A549 (cell line): Measurements from ENCODE around the gene HSFX1. TPM values are rescaled to one million over a fixed set of nuclear protein-coding genes. Genes with fewer than 3 reads are reported as not detected.
A peak's percentile ranks its signal among the peaks of the same experiment; 100 is the strongest.

ENCODE experiments used
- ATAC-seq, 2 experiments: fragments of 200-7000 bp in 1 of 2; fragments of >200 bp in 1 of 2; cut with Nextera tagmentation in 1 of 2; cut with Tn5 transposase in 1 of 2; 3 replicates each; pipeline versions ENCODE4 v1.8.0 to v1.9.1; 2018 to 2020; ENCODE audit warnings: mild to moderate bottlenecking in 1 of 2, moderate library complexity in 1 of 2
- CTCF ChIA-PET: fragments of 300-600 bp; sonication (Branson Sonifier 250); formaldehyde crosslinking; extraction: SDS; loops from one replicate; lab custom pipeline; 2021; ENCODE audit warnings: antibody characterized with exemption, inconsistent platforms; lab: Yijun Ruan, JAX
- POLR2A ChIA-PET: fragments of 350-600 bp; formaldehyde crosslinking; extraction: SDS; loops from one replicate; lab custom pipeline; 2021; ENCODE audit warnings: antibody characterized with exemption, inconsistent platforms; lab: Yijun Ruan, JAX
- DNase-seq, 2 experiments: peaks; one replicate each; pipeline versions ENCODE4 v3.0.0 to v3.0.0-alpha.2; 2011 to 2016; ENCODE audit warnings: low read depth in 1 of 2, low spot score in 1 of 2
- FAIRE-seq: peaks from 2 replicates; lab custom pipeline; 2011; peaks lifted over from hg19 to GRCh38; lab: Jason Lieb, UNC
- H3K27ac ChIP-seq, 2 experiments: fragments of >200 bp; sonication (Bioruptor Twin); formaldehyde crosslinking; 3 replicates each; pipeline ENCODE4 v1.5.1; 2016 to 2017
- H3K4me1 ChIP-seq: fragments of >200 bp; sonication (Bioruptor Twin); formaldehyde crosslinking; 3 replicates; pipeline ENCODE4 v1.6.1; 2016
- H3K4me2 ChIP-seq: fragments of >200 bp; sonication (Bioruptor Twin); formaldehyde crosslinking; 3 replicates; pipeline ENCODE4 v1.6.1; 2016
- H3K4me3 ChIP-seq: fragments of >200 bp; sonication (Bioruptor Twin); formaldehyde crosslinking; 3 replicates; pipeline ENCODE4 v1.5.1; 2016
- H3K9me3 ChIP-seq: fragments of >200 bp; sonication (Bioruptor Twin); formaldehyde crosslinking; 3 replicates; pipeline ENCODE4 v1.6.1; 2016
- CBX2 ChIP-seq: fragments of 200-600 bp; sonication (generic); IDR thresholded peaks from 2 replicates; pipeline ENCODE4 v1.6.1; 2016; ENCODE audit warnings: low read depth, mild to moderate bottlenecking, borderline replicate concordance
- CEBPB ChIP-seq, 2 experiments: fragments of >200 bp in 1 of 2; sonication (Bioruptor Twin) in 1 of 2; formaldehyde crosslinking in 1 of 2; IDR thresholded peaks; 2 replicates each; pipeline ENCODE4 v1.6.1; 2012 to 2016
- CHD2 ChIP-seq: fragments of 150-350 bp; IDR thresholded peaks from 2 replicates; pipeline ENCODE4 v1.6.1; 2014; ENCODE audit warnings: low read length; ENCODE audit not compliant: partially characterized antibody
- CHD4 ChIP-seq: fragments of 200-600 bp; sonication (generic); IDR thresholded peaks from 2 replicates; pipeline ENCODE4 v1.6.1; 2016; ENCODE audit warnings: antibody characterized with exemption, mild to moderate bottlenecking, borderline replicate concordance
- FOSL2 ChIP-seq, 2 experiments: fragments of 450-650 bp in 1 of 2; fragments of >200 bp in 1 of 2; sonication (Bioruptor Twin) in 1 of 2; formaldehyde crosslinking; IDR thresholded peaks; 2 replicates each; pipeline versions ENCODE4 v1.5.0 to v1.6.1; 2016 to 2020; ENCODE audit warnings: mild to moderate bottlenecking in 1 of 2, moderate library complexity in 1 of 2
- FOXS1 ChIP-seq: fragments of 250-450 bp; sonication (Bioruptor Pico); IDR thresholded peaks from 2 replicates; pipeline ENCODE4 v1.5.0; 2020; ENCODE audit warnings: mild to moderate bottlenecking, moderate library complexity
- GATA3 ChIP-seq: IDR thresholded peaks from 2 replicates; pipeline ENCODE4 v1.6.1; 2012; ENCODE audit warnings: borderline replicate concordance
- HMGXB4 ChIP-seq: fragments of 250-450 bp; sonication (Bioruptor Pico); IDR thresholded peaks from 2 replicates; pipeline ENCODE4 v1.5.0; 2021; ENCODE audit warnings: mild to moderate bottlenecking, moderate library complexity, borderline replicate concordance
- HOXB13 ChIP-seq: fragments of 250-450 bp; sonication (Bioruptor Pico); IDR thresholded peaks from 2 replicates; pipeline ENCODE4 v1.5.0; 2020; ENCODE audit warnings: low read depth, mild to moderate bottlenecking, moderate library complexity
- JUNB ChIP-seq: fragments of >200 bp; sonication (Bioruptor Twin); formaldehyde crosslinking; IDR thresholded peaks from 2 replicates; pipeline ENCODE4 v1.6.1; 2016
- MAFK ChIP-seq: fragments of 450-650 bp; IDR thresholded peaks from 2 replicates; pipeline ENCODE4 v1.6.1; 2014; ENCODE audit not compliant: partially characterized antibody
- MYC ChIP-seq: IDR thresholded peaks from 2 replicates; pipeline ENCODE4 v1.6.1; 2012; ENCODE audit warnings: mild to moderate bottlenecking, inconsistent platforms, low read length, improper control_type of control experiment, borderline replicate concordance
- NPAS2 ChIP-seq: fragments of 250-450 bp; sonication (Bioruptor Pico); IDR thresholded peaks from 2 replicates; pipeline ENCODE4 v1.8.0; 2022; ENCODE audit warnings: mild to moderate bottlenecking, moderate library complexity, borderline replicate concordance
- PHF8 ChIP-seq: fragments of 200-600 bp; sonication (generic); IDR thresholded peaks from 2 replicates; pipeline ENCODE4 v1.6.1; 2016; ENCODE audit warnings: low read depth, mild to moderate bottlenecking, antibody characterized with exemption, moderate library complexity, borderline replicate concordance
- RAD21 ChIP-seq, 2 experiments: fragments of >200 bp in 1 of 2; sonication (Bioruptor Twin) in 1 of 2; formaldehyde crosslinking in 1 of 2; IDR thresholded peaks in 1 of 2; conservative IDR thresholded peaks in 1 of 2; 2 replicates in 1 of 2; 3 replicates in 1 of 2; pipeline ENCODE4 v1.6.1; 2012 to 2018; ENCODE audit warnings: inconsistent platforms in 1 of 2
- RNF2 ChIP-seq: fragments of 200-600 bp; sonication (generic); IDR thresholded peaks from 2 replicates; pipeline ENCODE4 v1.6.1; 2016; ENCODE audit warnings: low read depth, mild to moderate bottlenecking, antibody characterized with exemption, moderate library complexity, borderline replicate concordance
- SREBF2 ChIP-seq: fragments of 450-650 bp; IDR thresholded peaks from 2 replicates; pipeline ENCODE4 v1.6.1; 2014; ENCODE audit warnings: mild to moderate bottlenecking, moderate library complexity
- ZC3H11A ChIP-seq: fragments of 450-650 bp; IDR thresholded peaks from 2 replicates; pipeline ENCODE4 v1.6.1; 2014; ENCODE audit warnings: antibody characterized with exemption, mild to moderate bottlenecking
- WGBS: methylation state at CpG from one replicate; pipeline ENCODE4 v1.1.6; 2017; ENCODE audit errors: missing lambda C conversion rate; 5-methylcytosine and 5-hydroxymethylcytosine counted together
- polyA plus RNA-seq, 4 experiments: library from polyadenylated mRNA; depleted of rRNA in 3 of 4; stranded (reverse); fragments of >200 nt; fragmentation: RNase III in 1 of 4; extraction: RNeasy Plus Mini Kit Qiagen cat#74134 plus additional on column Dnase treatment in 1 of 4; gene quantifications; 2 replicates in 3 of 4; 3 replicates in 1 of 4; pipeline ENCODE4 v1.2.3, GENCODE V29; 2011 to 2017
- TF ChIP-seq, protein P1 (sequence below): fragments of >200 bp; sonication (Bioruptor Twin); formaldehyde crosslinking; IDR thresholded peaks from 3 replicates; pipeline ENCODE4 v1.6.1; 2016
- TF ChIP-seq, protein P2 (sequence below): fragments of >200 bp; sonication (Bioruptor Twin); formaldehyde crosslinking; IDR thresholded peaks from 2 replicates; pipeline ENCODE4 v1.6.1; 2016
- TF ChIP-seq, protein P3 (sequence below): fragments of 150-350 bp; IDR thresholded peaks from 2 replicates; pipeline ENCODE4 v1.6.1; 2014; ENCODE audit warnings: low read depth, mild to moderate bottlenecking, low read length

The HSFX1 gene
- polyA plus RNA-seq, 2 of the 4 experiments (the other 2 are of a cell fraction), result 0.18 to 0.44 TPM

- ChIA-PET CTCF (no interaction called here), POLR2A (no interaction called here)
- 55% methylated on average over 6 of the region's 12 CpGs for WGBS
- FAIRE-seq (no peak), ATAC-seq (no peak), DNase-seq (no peak)
- no peak overlapping the region for H3K27ac ChIP-seq
- no peak overlapping the region for H3K4me2 ChIP-seq
- H3K4me3 ChIP-seq, result no peak overlapping the region
- no peak for TF ChIP-seq MAFK
- no peak for TF ChIP-seq JUNB
- no peak for TF ChIP-seq RAD21 (conservative IDR thresholded peaks at IDR 0.05 in 1 of 2, IDR thresholded peaks at IDR 0.05 in 1 of 2)
- TF ChIP-seq SREBF2, result no peak
- TF ChIP-seq ZC3H11A, result no peak
- no peak for TF ChIP-seq HOXB13 (CRISPR knock-in tag)
- TF ChIP-seq, protein P1, sequence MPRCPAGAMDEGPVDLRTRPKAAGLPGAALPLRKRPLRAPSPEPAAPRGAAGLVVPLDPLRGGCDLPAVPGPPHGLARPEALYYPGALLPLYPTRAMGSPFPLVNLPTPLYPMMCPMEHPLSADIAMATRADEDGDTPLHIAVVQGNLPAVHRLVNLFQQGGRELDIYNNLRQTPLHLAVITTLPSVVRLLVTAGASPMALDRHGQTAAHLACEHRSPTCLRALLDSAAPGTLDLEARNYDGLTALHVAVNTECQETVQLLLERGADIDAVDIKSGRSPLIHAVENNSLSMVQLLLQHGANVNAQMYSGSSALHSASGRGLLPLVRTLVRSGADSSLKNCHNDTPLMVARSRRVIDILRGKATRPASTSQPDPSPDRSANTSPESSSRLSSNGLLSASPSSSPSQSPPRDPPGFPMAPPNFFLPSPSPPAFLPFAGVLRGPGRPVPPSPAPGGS, result no peak
- TF ChIP-seq PHF8, result no peak
- no peak for TF ChIP-seq HMGXB4
- no peak for TF ChIP-seq CBX2
- TF ChIP-seq, protein P2, sequence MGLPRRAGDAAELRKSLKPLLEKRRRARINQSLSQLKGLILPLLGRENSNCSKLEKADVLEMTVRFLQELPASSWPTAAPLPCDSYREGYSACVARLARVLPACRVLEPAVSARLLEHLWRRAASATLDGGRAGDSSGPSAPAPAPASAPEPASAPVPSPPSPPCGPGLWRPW, result no peak
- no peak for TF ChIP-seq FOXS1
- TF ChIP-seq CEBPB (IDR thresholded peaks at IDR 0.05), result no peak
- TF ChIP-seq CHD2, result no peak
- no peaks in the 10 kb centered on the region for H3K4me1 ChIP-seq
- H3K9me3 ChIP-seq, result no peaks in the 10 kb centered on the region
These were observed 34.0 kb downstream of the HSFX1 start for GRCh38 chrX:149807747-149808458.

DNA sequence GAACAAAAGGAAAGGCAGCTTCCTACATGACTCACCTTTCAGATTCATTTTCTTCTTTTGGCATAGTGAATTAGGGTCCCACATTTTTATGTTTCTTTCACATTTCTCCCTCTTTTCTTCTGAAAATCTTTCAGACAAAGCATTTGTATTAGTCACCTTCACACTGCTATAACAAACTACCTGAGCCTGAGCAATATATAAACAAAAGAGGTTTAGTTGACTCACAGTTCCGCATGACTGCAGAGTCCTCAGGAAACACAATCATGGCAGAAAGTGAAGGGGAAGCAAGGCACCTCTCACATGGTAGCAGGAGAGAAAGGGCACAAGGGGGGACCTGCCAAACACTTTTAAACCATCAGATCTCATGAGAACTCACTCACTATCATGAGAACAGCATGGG is 44.8 kb downstream of the HSFX1 start:
- no peak for DNase-seq
- CTCF ChIA-PET, result no interaction called here
- ATAC-seq, result no peak
- POLR2A ChIA-PET, result no interaction called here
- no peaks in the 10 kb centered on the region for H3K9me3 ChIP-seq
- peak; percentile 65 for FAIRE-seq
- no peak overlapping the region for H3K4me3 ChIP-seq
- H3K27ac ChIP-seq, result no peak overlapping the region
- no peaks in the 10 kb centered on the region for H3K4me1 ChIP-seq
- 0% methylated on average over 1 of the region's 1 CpG for WGBS
- TF ChIP-seq RNF2 (no peak), MYC (no peak), CHD4 (no peak), FOSL2 (IDR thresholded peaks at IDR 0.05) (no peak), FOSL2 (CRISPR knock-in tag; IDR thresholded peaks at IDR 0.05) (peak; percentile 6; the same call in 1 of the 2 replicates), CBX2 (no peak), NPAS2 (no peak), MAFK (no peak), GATA3 (no peak)
- TF ChIP-seq, protein P3, sequence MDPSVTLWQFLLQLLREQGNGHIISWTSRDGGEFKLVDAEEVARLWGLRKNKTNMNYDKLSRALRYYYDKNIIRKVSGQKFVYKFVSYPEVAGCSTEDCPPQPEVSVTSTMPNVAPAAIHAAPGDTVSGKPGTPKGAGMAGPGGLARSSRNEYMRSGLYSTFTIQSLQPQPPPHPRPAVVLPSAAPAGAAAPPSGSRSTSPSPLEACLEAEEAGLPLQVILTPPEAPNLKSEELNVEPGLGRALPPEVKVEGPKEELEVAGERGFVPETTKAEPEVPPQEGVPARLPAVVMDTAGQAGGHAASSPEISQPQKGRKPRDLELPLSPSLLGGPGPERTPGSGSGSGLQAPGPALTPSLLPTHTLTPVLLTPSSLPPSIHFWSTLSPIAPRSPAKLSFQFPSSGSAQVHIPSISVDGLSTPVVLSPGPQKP, result no peak
- TF ChIP-seq, all 56 proteins: peak for 1
- no peak overlapping the region for H3K4me2 ChIP-seq
